ENCODE measurements around the gene ATG3.
A peak's percentile ranks its signal among the peaks of the same experiment; 100 is the strongest.

Gene ATG3

GRCh38 chr3:112503304-112503972 is 58.3 kb downstream of the ATG3 start:
- no peaks in the 10 kb centered on the region for H3K9me3 ChIP-seq (ENCODE audit: low read length)
- H4K20me1 ChIP-seq (ENCODE audit: insufficient read depth, low read length), result no peaks in the 10 kb centered on the region
- H3K9ac ChIP-seq (ENCODE audit: low read length), result no peak overlapping the region
- H3F3A ChIP-seq (ENCODE audit: insufficient read depth, low read length), result no peaks in the 10 kb centered on the region
- no peaks in the 10 kb centered on the region for H3K9me2 ChIP-seq (ENCODE audit: low read depth, low read length)
- H3K27me3 ChIP-seq (ENCODE audit: insufficient read depth, low read length), result no peaks in the 10 kb centered on the region
- H3K79me2 ChIP-seq (ENCODE audit: insufficient read depth, low read length), result no peaks in the 10 kb centered on the region
- peaks cover 17% of the 10 kb centered on the region for H3K4me1 ChIP-seq (ENCODE audit: insufficient read depth, low read length, severe bottlenecking)
- no peak overlapping the region for H3K27ac ChIP-seq (ENCODE audit: low read depth, low read length, poor library complexity, severe bottlenecking)
- no peak for TF ChIP-seq EZH2 (IDR thresholded peaks at IDR 0.05; ENCODE audit: borderline replicate concordance, low read length)
- no peak for TF ChIP-seq CTCF (IDR thresholded peaks at IDR 0.05; ENCODE audit: low read length)
- H3K36me3 ChIP-seq (ENCODE audit: insufficient read depth, low read length), result no peaks in the 10 kb centered on the region
- no peak overlapping the region for H3K4me2 ChIP-seq (ENCODE audit: low read length)
- no peak overlapping the region for H2AFZ ChIP-seq (ENCODE audit: low read length)
- no peak overlapping the region for H3K4me3 ChIP-seq (ENCODE audit: low read depth, low read length, poor library complexity, severe bottlenecking)

- Histone ChIP-seq H3K9me2 (ENCODE audit: low read depth, low read length) (no peaks in the 10 kb centered on the region), H3K9ac (ENCODE audit: low read length) (no peak overlapping the region), H2AFZ (ENCODE audit: low read length) (no peak overlapping the region), H3K4me1 (ENCODE audit: insufficient read depth, low read length, severe bottlenecking) (peaks cover 42% of the 10 kb centered on the region), H3F3A (ENCODE audit: insufficient read depth, low read length) (no peaks in the 10 kb centered on the region), H3K4me2 (ENCODE audit: low read length) (no peak overlapping the region), H3K9me3 (ENCODE audit: low read length) (no peaks in the 10 kb centered on the region), H3K79me2 (ENCODE audit: insufficient read depth, low read length) (no peaks in the 10 kb centered on the region), H3K27me3 (ENCODE audit: insufficient read depth, low read length) (no peaks in the 10 kb centered on the region), H3K36me3 (ENCODE audit: insufficient read depth, low read length) (no peaks in the 10 kb centered on the region), H3K4me3 (ENCODE audit: low read depth, low read length, poor library complexity, severe bottlenecking) (no peak overlapping the region), H3K27ac (ENCODE audit: low read depth, low read length, poor library complexity, severe bottlenecking) (no peak overlapping the region), H4K20me1 (ENCODE audit: insufficient read depth, low read length) (no peaks in the 10 kb centered on the region)
- no peak for TF ChIP-seq CTCF (IDR thresholded peaks at IDR 0.05; ENCODE audit: low read length)
- TF ChIP-seq EZH2 (IDR thresholded peaks at IDR 0.05; ENCODE audit: borderline replicate concordance, low read length), result no peak
These were observed 61.1 kb downstream of the ATG3 start for GRCh38 chr3:112500621-112501020.

DNA sequence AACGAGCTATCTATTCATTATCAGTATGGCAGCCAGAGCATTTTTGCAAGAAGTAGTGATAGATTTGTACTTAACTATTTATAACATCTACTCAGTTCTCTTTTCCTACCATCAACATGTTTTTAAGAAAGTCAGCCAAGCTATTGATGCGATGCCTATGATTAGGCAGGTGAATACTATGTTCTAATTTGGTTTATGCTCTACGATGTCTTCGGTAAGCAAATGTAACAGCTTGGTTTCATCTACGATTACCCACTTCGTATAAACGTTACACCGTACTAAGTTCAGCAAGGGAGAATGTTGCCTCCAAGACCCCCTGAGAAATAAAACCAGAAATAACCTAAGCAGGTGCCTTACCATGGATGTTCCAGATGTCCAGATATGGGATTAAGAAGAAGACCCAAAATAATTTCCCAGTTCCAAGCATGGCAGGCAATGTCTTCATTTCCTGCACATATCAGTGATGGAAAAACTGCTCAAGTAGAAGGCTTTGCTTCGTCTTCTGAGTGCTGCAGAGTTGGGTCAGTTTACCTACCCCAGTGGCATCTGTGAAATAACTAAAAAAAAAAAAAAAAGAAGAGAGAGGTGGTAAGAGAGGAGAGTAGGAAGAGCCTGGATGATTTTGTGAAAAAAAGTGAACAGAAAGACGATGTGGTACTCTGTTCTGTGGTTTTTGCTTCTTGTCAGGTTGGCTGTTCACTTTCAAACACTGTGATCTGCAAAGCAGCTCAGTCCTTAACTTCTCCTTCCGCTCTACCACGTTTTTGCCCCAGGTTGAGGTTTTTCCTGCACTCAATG is 62.6 kb downstream of the ATG3 start, which contains the start of gene BTLA:
BTLA (minus strand) TSS at position 559 of the 798 bp plus-strand sequence; CDS start at position 445, 114 bp downstream.
- Histone ChIP-seq H2AFZ (ENCODE audit: low read length) (peak within 1 kb of the TSS; percentile 94), H3K4me2 (ENCODE audit: low read length) (peak within 1 kb of the TSS; percentile 87), H3K79me2 (ENCODE audit: insufficient read depth, low read length) (no peaks in the 10 kb centered on the region), H3K27ac (ENCODE audit: low read depth, low read length, poor library complexity, severe bottlenecking) (peak within 1 kb of the TSS; percentile 76), H3K9me3 (ENCODE audit: low read length) (no peaks in the 10 kb centered on the region), H3F3A (ENCODE audit: insufficient read depth, low read length) (no peaks in the 10 kb centered on the region), H3K27me3 (ENCODE audit: insufficient read depth, low read length) (no peaks in the 10 kb centered on the region), H4K20me1 (ENCODE audit: insufficient read depth, low read length) (no peaks in the 10 kb centered on the region), H3K36me3 (ENCODE audit: insufficient read depth, low read length) (no peaks in the 10 kb centered on the region), H3K4me1 (ENCODE audit: insufficient read depth, low read length, severe bottlenecking) (peaks cover 42% of the 10 kb centered on the region), H3K9me2 (ENCODE audit: low read depth, low read length) (no peaks in the 10 kb centered on the region), H3K4me3 (ENCODE audit: low read depth, low read length, poor library complexity, severe bottlenecking) (peak within 1 kb of the TSS; percentile 66), H3K9ac (ENCODE audit: low read length) (peak within 1 kb of the TSS; percentile 68)
- TF ChIP-seq EZH2 (IDR thresholded peaks at IDR 0.05; ENCODE audit: borderline replicate concordance, low read length) (no peak), CTCF (IDR thresholded peaks at IDR 0.05; ENCODE audit: low read length) (no peak)

Data from OCI-LY1 (cell line).